ENCODE results near the gene TLCD2.
A peak's percentile ranks its signal among the peaks of the same experiment; 100 is the strongest.
"Not testable (repeated sequence)": the region's sequence is repeated elsewhere in the genome, so short reads cannot be mapped to it uniquely, and the experiment has no call there.

The TLCD2 gene, protein sequence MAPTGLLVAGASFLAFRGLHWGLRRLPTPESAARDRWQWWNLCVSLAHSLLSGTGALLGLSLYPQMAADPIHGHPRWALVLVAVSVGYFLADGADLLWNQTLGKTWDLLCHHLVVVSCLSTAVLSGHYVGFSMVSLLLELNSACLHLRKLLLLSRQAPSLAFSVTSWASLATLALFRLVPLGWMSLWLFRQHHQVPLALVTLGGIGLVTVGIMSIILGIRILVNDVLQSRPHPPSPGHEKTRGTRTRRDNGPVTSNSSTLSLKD

DNA sequence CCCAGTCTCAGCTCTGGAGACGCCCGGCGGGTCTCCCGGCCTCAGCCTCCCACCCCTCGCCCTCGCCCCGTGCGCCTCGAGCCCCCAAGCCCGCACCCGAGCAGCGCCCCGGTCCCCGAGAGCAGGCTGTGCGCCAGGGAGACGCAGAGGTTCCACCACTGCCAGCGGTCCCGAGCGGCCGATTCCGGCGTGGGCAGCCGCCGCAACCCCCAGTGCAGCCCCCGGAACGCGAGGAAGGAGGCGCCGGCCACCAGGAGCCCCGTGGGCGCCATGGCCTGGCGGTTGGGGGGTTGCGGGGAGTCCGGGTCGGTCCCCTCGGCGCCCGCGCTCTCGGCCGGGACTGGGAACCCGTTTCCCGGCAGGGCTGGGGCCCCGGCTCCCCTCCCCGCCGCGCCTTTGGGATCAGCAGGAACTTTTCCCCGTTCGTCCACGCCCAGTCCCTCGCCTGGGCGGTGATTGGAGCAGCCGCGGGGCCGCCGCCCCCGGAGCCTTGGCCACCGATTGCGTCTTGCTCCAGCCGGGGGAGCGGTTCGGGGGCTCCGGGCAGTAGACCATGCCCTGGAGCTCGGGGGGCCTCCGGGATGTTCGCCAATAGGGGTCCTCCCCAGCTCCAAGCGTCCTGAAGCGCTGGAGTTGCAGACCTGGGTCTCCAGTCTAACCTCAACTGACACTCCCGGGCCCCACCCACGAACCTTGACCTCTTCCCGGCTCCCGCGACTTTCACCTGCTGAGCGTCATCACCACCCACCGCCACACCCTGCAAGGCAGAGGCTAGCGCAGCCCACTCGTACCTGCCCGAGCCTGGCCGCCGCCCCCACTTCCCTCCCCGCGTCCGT lies at the start of gene TLCD2:
Gene TLCD2, minus strand, starts transcription at position 407 of the 836 bp plus-strand sequence. Its CDS starts 135 bp downstream, at position 272.
- DNase-seq: peak in 14 of 51 donors; percentile 7 to 53 (median 20)

DNA sequence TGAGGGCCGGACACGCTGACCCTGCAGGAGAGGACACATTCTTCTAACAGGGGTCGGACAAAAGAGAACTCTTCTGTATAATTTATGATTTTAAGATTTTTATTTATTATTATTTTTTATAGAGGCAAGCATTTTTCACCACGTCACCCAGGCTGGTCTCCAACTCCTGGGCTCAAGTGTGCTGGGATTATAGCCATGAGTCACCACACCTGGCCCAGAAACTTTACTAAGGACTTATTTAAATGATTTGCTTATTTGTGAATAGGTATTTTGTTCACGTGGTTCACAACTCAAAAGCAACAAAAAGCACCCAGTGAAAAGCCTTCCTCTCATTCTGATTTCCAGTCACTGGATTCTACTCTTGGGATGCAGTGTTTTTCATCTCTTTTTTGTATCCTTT lies 49.4 kb upstream of the TLCD2 start:
- DNase-seq: no peak

DNA sequence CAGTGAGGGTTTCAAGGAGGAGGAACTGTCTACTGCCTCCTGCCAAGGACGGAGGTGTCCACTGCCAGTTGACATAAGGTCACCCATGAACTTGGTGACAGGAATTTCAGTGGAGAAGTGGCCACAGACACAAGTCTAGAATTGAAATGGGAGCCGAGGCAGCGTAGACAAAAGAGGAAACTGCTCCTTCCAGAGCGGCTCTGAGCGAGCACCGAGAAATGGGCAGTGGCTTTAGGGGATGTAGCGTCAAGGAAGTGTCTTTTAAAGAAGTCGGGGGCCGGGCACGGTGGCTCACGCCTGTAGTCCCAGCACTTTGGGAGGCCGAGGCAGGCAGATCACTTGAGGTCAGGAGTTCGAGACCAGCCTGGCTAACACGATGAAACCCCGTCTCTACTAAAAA lies 48.6 kb upstream of the TLCD2 start:
- DNase-seq: peak in 2 of 51 donors; percentile 6 to 14

DNA sequence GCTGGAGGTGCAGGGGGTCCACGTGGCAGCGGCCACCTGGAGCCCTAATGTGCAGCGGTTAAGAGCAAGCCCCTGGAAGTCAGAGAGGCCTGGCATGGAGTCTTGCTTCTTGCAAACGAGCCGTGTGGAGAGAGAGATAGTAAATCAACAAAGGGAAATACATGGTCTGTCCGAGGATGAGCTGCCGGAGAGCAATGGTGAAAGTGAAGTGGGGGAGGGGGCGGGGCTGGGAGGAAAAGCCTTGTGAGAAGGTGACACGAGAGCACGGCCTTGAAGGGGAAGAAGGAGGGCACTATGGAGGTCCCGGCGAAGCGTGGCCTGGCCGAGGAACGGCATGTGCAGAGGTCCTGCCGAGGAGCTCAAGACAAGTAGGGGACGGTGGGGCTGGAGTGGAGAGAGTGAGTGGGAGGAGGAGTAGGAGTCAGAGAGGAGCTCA lies 45.7 kb upstream of the TLCD2 start:
- DNase-seq: no peak

DNA sequence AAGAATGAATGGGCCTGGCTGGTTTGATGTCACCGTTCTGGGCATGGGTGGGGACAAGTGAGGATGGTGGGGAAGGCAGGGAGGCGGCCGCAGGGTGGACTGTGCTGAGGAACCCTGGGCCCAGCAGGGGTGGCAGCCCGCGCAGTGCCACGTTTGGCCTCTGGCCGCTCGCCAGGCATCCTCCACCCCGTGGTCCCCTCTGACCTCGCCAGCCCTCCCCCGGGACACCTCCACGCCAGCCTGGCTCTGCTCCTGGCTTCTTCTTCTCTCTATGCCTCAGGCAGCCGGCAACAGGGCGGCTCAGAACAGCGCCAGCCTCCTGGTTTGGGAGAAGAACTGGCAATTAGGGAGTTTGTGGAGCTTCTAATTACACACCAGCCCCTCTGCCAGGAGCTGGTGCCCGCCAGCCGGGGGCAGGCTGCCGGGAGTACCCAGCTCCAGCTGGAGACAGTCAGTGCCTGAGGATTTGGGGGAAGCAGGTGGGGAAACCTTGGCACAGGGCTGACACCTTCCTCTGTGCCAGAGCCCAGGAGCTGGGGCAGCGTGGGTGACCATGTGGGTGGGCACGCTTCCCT lies 45.2 kb upstream of the TLCD2 start:
- DNase-seq: peak in 2 of 51 donors; percentile 13 to 27

DNA sequence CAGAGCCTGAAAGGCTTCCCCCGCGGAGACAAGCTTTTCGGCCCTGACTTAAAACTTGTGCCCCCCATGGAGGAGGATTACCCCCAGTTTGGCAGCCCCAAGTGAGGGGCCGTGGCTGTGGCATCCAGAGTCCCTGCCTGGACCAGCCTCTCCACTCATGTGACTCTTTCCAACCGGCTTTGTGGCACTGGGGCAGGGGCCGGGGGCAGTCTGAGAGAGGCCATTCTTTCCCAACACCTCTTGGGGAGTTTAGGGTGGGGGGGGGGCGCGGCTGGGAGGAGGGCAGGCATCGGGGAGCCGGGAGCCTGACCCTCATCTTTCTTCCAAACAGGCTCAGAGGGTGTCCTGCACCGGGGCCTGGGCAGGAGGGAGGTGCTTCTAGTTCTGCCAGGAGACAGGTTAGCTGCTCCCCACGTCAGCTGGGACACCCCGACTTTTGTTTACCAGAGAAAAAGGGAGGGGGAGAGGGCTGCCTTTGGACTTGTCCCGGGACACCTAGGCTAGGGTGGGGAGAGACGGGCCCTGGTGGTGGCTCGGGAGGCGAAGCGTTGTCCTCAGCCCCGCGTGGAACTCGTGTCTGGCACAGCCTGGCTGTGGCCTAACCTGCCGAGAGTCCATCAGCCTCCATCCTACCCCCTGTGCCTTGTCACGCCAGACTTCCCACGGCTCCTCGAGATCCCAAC lies 44.4 kb upstream of the TLCD2 start:
- DNase-seq: peak in 1 of 51 donors; percentile 27

DNA sequence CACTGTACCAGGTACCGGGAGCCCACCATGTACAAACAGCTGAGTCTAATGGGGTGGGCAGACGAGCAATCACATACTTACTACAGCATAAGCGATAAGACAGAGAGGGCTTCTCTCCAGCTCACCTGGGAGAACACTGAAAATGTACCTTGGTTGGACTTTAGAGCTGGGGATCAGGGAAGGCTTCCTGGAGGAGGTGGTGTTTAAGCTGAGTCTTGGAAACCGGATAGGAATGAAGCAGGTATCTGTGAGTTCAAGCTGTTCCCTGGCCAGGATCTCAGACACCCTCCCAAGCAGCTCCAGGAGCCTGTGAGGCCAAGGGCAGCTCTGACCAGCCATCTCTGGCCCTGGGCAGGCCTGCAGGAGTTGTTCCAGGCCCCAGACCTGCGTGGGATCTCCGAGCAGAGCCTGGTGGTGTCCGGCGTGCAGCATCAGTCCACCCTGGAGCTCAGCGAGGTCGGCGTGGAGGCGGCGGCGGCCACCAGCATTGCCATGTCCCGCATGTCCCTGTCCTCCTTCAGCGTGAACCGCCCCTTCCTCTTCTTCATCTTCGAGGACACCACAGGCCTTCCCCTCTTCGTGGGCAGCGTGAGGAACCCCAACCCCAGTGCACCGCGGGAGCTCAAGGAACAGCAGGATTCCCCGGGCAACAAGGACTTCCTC lies 43.7 kb upstream of the TLCD2 start:
- DNase-seq: no peak

DNA sequence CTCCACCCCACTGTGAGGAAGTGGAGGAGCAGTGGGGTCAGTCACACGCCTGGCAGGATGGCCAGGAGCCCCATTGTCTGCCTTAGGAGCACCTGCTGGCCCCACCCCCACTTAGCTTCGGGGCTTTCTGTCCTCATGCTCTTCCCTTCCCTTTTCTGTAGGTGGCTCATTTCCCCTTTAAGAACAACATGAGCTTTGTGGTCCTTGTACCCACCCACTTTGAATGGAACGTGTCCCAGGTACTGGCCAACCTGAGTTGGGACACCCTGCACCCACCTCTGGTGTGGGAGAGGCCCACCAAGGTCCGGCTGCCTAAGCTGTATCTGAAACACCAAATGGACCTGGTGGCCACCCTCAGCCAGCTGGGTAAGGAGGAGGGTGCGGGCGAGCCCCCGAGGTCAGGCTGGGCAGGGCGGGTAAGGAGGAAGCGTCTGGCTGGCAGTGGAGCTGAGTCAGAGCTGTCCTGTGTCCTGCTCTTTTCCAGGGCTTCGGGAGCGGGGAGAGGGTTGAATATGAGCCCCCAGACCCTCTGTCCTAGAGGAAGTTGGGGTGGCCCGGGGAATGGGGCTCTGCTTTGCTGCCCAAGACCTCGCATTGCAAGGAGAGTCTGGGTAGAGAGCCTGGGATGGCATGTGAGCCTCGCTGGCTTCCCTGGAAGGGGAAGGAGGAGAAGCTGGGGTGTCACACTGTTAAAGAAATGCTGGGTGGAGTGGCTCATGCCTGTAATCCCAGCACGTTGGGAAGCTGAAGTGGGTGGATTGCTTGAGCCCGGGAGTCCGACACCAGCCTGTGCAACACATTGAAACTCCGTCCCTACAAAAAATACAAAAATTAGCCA lies 42.5 kb upstream of the TLCD2 start:
- DNase-seq: peak in 5 of 51 donors; percentile 6 to 45 (median 17)

DNA sequence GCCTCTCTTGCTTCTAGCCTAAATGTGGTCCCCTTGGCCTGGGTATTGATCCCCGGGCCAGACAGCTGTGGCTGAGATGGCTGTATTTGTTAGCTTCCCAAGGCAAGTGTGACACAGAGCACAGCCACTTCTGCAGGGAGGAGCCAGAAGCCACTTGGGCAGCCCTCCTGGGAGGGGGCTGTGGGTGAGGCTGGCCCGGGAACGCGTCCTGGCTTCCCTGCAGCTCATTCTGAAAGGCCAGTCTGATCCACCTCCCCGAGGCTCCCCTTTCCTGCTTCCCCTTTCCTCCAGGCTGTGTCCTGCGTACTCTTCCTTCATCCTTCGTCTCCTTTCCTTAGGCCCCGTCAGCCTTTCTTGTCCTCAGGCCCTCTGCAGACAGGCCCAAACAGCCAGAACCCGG lies 40.5 kb upstream of the TLCD2 start:
- DNase-seq: no peak

DNA sequence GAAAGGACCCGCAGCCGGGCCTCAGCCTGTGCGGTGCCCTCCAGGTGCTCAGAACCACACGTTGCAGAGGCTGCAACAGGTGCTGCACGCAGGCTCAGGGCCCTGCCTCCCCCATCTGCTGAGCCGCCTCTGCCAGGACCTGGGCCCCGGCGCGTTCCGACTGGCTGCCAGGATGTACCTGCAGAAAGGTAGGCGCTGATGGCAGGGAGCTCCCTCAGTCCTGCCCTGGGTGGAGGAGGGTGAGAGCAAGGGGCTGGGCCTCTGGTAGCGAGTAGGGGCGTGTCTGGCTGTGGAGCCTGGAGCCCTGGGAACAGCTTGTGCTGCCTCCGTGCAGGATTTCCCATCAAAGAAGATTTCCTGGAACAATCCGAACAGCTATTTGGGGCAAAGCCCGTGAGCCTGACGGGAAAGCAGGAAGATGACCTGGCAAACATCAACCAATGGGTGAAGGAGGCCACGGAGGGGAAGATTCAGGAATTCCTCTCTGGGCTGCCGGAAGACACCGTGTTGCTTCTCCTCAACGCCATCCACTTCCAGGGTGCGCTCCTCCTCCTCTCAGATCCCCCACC lies 36.9 kb upstream of the TLCD2 start:
- no peak for DNase-seq

DNA sequence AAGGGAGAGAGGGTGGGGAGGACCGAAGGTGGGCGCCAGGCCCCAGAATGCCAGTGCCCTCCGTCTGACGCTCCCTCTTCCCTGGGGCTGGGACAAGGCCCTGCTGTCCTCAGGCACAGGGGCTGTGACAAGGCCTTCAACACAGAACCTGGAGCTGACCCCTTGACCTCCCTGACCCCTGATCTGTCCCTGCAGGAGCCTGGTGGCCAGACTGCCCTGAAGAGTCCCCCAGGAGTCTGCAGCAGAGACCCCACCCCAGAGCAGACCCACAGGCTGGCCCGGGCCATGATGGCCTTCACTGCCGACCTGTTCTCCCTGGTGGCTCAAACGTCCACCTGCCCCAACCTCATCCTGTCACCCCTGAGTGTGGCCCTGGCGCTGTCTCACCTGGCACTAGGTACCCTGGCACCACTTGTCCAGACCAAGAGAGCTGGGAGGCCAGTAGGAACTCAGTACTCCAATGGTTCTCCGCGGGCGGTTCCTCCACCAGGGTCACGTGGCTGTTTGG lies 35.4 kb upstream of the TLCD2 start:
- DNase-seq: no peak

DNA sequence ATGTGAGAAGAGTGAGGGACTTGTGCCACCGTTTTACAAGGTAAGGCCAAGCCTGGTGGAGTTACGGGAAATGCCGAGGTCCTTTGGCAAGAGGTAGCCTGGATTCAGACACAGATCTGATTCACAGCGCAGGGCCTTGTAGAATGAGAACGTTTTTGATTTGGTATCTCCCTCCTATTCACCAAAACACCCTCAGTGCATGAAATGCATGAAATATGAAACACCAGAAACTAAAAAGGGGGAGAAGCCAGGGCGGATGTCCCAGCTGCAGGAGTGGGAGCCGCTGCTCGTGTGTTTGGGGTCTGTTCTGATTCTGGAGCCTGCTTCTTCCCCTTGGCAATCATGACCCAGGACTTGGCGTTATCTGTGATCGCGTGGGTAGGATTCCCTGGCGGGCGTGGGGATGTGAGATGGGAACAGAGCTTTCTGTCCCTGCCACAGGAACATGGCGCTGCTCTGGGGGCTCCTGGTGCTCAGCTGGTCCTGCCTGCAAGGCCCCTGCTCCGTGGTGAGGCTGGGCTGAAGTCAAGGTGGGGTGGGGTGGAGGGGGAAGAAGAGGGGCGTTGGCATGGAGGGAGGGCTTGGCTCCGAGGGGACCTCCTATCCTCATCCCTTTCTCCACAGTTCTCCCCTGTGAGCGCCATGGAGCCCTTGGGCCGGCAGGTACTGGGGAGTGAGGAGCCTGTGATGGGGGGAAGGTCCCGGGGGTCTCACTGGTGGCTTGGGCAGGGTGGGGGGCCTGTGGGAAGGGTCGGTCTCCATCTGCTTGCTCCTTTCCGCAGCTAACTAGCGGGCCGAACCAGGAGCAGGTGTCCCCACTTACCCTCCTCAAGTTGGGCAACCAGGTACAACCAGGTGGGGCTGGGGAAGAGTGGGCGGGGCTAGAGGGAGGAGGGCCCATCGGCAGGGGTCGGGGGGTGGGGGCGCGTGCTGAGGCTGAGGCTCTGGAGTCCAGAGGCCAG lies 34.7 kb upstream of the TLCD2 start:
- no peak for DNase-seq

DNA sequence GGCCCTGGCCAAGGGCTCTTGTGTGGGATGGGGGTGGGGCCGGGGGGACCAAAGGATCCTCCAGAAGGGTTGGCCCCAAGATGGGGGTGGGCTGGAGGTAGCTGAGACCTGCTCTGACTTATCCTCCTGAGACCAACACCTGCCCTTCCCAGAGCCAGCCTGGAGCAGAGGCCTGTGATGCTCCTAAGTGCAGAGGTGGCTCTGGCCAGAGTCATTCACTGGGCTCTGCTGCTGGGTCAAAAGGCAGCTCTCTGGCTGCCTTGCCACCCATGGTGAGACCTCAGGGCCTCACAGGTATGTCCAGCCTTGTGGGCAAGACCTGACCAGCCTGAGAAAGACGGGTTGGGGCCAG lies 32.9 kb upstream of the TLCD2 start:
- no peak for DNase-seq

DNA sequence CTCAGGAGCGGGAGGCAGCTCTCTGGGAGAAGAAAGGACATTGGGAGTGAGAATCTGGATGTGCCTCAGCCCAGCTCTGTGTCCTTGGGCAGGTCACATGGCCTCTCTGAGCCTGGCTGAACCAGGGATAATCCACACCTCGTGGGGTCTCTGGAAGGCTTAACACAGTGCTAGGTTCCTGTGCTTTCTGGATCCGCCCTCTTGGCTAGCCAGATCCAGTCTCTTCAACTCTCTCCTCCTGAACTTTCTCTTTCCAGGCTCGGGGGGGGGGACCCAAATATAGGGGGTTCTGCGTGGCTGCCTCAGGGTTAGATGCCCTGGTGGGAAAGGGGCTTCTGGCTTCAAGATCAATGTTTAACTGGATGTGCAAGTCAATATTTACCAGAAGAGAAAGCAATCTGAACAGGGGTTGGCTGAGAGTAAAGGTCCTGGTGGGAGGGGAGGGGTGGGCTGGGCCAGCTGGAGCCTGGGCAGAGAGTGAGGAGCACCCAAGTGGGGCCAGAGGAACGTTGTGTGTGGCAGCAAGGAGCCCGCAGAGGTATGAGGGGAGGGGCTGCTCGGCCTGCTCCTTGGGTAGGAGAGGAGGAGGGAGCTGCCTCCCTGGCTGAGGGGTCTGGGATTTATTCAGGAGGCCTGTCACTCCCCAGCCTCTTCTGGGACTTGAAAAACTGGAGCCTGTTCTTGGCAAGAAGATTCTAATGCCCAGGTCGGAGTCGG lies 32.4 kb upstream of the TLCD2 start, which contains the start of gene SERPINF2:
Gene SERPINF2, plus strand, starts transcription at position 501 of the 717 bp plus-strand sequence. CDS start 2,125 bp downstream, outside the sequence.
- DNase-seq: no peak

DNA sequence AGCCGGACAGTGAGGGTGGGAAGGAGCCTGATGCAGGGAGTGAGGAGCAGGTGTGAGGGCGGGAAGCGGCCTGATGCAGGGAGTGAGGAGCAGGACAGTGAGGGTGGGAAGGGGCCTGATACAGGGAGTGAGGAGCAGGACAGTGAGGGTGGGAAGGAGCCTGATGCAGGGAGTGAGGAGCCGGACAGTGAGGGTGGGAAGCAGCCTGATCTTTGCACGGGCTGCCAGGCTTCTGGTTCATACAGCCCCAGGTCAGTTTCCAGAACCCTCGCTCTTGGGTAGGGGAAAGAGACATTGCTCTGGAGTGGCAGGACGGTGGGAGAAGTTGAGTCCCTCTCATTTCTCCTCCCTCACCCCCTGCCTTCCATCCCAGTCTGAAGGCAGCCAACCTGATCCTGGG lies 31.7 kb upstream of the TLCD2 start:
- not testable (repeated sequence) for DNase-seq

DNA sequence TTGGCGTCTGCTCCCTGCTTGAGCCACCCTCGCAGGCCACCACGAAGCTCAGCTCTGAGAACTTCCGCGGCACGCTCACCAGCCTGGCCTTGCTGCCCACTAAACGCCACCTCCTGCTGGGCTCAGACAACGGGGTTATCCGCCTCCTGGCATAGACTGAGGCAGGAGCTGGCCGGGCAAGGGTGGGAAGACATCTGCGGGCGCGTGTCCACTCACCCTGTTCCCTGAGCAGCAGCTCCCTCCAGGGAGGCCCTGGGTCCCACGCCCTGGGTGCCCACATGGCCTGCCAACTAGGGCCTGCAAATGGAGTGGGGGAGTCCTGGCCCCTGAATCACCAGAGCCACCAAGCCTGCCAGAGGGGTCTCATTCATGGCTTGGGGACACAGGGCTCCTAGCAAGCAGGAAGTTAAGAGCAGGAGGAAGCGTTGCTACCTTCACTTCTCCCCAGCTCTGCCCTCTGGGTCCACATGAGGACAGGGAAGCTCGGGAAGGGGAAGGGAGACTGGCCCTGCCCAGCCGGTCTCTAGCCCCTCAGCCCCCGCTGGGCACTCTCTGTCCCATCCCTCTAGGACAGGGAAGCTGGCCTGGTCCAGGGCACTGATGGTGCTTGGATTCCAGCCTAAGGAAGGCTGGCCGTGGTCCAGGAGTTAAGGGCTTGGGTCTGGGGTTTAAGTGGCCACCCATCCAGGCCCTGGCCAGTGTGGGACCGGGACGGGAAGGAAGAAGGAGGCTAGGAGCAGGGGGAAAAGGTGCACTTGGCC lies 27.5 kb upstream of the TLCD2 start:
- DNase-seq: no peak
